Hepatocyte (in vitro differentiated cells): ENCODE results near the gene EID3. TPM values are rescaled to one million over a fixed set of nuclear protein-coding genes. Genes with fewer than 3 reads are reported as not detected.
"Not testable (repeated sequence)": the region's sequence is repeated elsewhere in the genome, so short reads cannot be mapped to it uniquely, and the experiment has no call there.

ENCODE experiments used
- DNase-seq: peaks from one replicate; pipeline ENCODE4 v3.0.0-alpha.2; 2016; ENCODE audit warnings: low spot score
- H2AFZ ChIP-seq: fragments of 200-600 bp; sonication (generic); 2 replicates; pipeline ENCODE4 v1.6.0; 2016; ENCODE audit warnings: antibody characterized with exemption, mild to moderate bottlenecking
- H3K27ac ChIP-seq: fragments of 200-600 bp; sonication (generic); 2 replicates; pipeline ENCODE4 v1.5.1; 2016; ENCODE audit warnings: mild to moderate bottlenecking
- H3K27me3 ChIP-seq: fragments of 200-600 bp; sonication (generic); 2 replicates; pipeline ENCODE4 v1.6.1; 2016
- H3K36me3 ChIP-seq: fragments of 200-600 bp; sonication (generic); replicated peaks from 2 replicates; pipeline ENCODE4 v1.5.1; 2016; ENCODE audit warnings: low read depth; ENCODE audit not compliant: insufficient read depth
- H3K4me1 ChIP-seq: fragments of 200-600 bp; sonication (generic); 2 replicates; pipeline ENCODE4 v1.5.1; 2016; ENCODE audit warnings: mild to moderate bottlenecking, moderate library complexity; ENCODE audit not compliant: insufficient read depth
- H3K4me2 ChIP-seq: fragments of 200-600 bp; sonication (generic); 2 replicates; pipeline ENCODE4 v1.6.0; 2016
- H3K4me3 ChIP-seq: fragments of 200-600 bp; sonication (generic); 2 replicates; pipeline ENCODE4 v1.5.1; 2016; ENCODE audit warnings: mild to moderate bottlenecking
- H3K79me2 ChIP-seq: fragments of 200-600 bp; sonication (generic); 2 replicates; pipeline ENCODE4 v1.6.0; 2017; ENCODE audit warnings: mild to moderate bottlenecking
- H3K9me2 ChIP-seq: fragments of 200-600 bp; sonication (generic); replicated peaks from 2 replicates; pipeline ENCODE4 v1.6.0; 2017; ENCODE audit warnings: mild to moderate bottlenecking; ENCODE audit not compliant: insufficient read depth
- H3K9me3 ChIP-seq: fragments of 200-600 bp; sonication (generic); 2 replicates; pipeline ENCODE4 v1.5.1; 2016; ENCODE audit warnings: low read depth, mild to moderate bottlenecking
- H4K20me1 ChIP-seq: fragments of 200-600 bp; sonication (generic); 2 replicates; pipeline ENCODE4 v1.6.0; 2016; ENCODE audit warnings: mild to moderate bottlenecking; ENCODE audit not compliant: insufficient read depth, poor library complexity, severe bottlenecking
- EZH2 ChIP-seq: fragments of 200-600 bp; sonication (generic); IDR thresholded peaks from 2 replicates; pipeline ENCODE4 v1.6.1; 2016; ENCODE audit warnings: antibody characterized with exemption, mild to moderate bottlenecking, borderline replicate concordance
- EZH2phosphoT487 ChIP-seq: fragments of 200-600 bp; sonication (generic); IDR thresholded peaks from one replicate; pipeline ENCODE4 v1.6.1; 2018; ENCODE audit warnings: antibody characterized with exemption, mild to moderate bottlenecking, low read depth, moderate library complexity; ENCODE audit not compliant: unreplicated experiment, severe bottlenecking
- WGBS: methylation state at CpG from one replicate; pipeline ENCODE4 v1.1.6; 2016; ENCODE audit warnings: low lambda C conversion rate; ENCODE audit errors: missing lambda C conversion rate; 5-methylcytosine and 5-hydroxymethylcytosine counted together
- polyA plus RNA-seq: library from polyadenylated mRNA; unstranded; fragments of >200 nt; fragmentation: Nextera tagmentation; extraction: Ambion mirVana; gene quantifications from 2 replicates; pipeline ENCODE4 v1.2.1, GENCODE V29; 2016
- total RNA-seq: library from RNA; depleted of rRNA; stranded (reverse); fragments of >200 nt; gene quantifications from 2 replicates; pipeline ENCODE4 v1.2.3, GENCODE V29; 2014
- TF ChIP-seq, protein P1 (sequence below): fragments of 200-600 bp; sonication (generic); IDR thresholded peaks from 2 replicates; pipeline ENCODE4 v1.5.1; 2016; ENCODE audit warnings: antibody characterized with exemption, mild to moderate bottlenecking; ENCODE audit not compliant: poor library complexity

EID3 gene
- total and polyA plus RNA-seq, 2 experiments from 2014 or later = 1.7 to 10.1 TPM

GRCh38 chr12:104329707-104330532 is 26.4 kb downstream of the EID3 start:
- Histone ChIP-seq H3K4me3 (no peak overlapping the region), H3K9me3 (no peaks in the 10 kb centered on the region), H4K20me1 (no peaks in the 10 kb centered on the region), H3K4me2 (no peak overlapping the region), H3K9me2 (no peaks in the 10 kb centered on the region), H3K27me3 (no peaks in the 10 kb centered on the region), H3K4me1 (no peaks in the 10 kb centered on the region), H3K36me3 (no peaks in the 10 kb centered on the region), H3K79me2 (no peaks in the 10 kb centered on the region), H2AFZ (no peak overlapping the region), H3K27ac (no peak overlapping the region)
- DNase-seq = no peak
- 85% methylated on average over 5 of the region's 5 CpGs for WGBS
- TF ChIP-seq EZH2phosphoT487 (no peak), EZH2 (no peak)
- TF ChIP-seq, protein P1, sequence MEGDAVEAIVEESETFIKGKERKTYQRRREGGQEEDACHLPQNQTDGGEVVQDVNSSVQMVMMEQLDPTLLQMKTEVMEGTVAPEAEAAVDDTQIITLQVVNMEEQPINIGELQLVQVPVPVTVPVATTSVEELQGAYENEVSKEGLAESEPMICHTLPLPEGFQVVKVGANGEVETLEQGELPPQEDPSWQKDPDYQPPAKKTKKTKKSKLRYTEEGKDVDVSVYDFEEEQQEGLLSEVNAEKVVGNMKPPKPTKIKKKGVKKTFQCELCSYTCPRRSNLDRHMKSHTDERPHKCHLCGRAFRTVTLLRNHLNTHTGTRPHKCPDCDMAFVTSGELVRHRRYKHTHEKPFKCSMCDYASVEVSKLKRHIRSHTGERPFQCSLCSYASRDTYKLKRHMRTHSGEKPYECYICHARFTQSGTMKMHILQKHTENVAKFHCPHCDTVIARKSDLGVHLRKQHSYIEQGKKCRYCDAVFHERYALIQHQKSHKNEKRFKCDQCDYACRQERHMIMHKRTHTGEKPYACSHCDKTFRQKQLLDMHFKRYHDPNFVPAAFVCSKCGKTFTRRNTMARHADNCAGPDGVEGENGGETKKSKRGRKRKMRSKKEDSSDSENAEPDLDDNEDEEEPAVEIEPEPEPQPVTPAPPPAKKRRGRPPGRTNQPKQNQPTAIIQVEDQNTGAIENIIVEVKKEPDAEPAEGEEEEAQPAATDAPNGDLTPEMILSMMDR = no peak

DNA sequence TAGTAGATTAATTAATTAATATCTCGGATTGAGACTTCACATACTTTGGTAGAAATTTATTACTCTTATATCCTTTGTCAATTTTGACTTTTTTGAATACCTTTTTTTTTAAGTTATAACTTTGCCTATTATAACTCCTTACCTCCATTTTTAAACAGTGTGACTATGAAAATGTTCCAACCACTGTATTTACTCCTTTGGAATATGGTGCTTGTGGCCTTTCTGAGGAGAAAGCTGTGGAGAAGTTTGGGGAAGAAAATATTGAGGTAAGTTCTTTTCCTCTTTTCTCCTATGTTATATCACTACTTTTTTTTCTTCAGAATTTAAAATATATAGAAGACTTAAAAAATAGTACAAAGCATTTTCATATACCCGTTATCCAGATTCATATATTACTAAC is 27.8 kb downstream of the EID3 start:
- Histone ChIP-seq H3K27ac (no peak overlapping the region), H3K4me1 (no peaks in the 10 kb centered on the region), H3K4me2 (no peak overlapping the region), H3K36me3 (no peaks in the 10 kb centered on the region), H3K27me3 (no peaks in the 10 kb centered on the region), H3K9me2 (no peaks in the 10 kb centered on the region), H4K20me1 (no peaks in the 10 kb centered on the region), H2AFZ (no peak overlapping the region), H3K9me3 (no peaks in the 10 kb centered on the region), H3K4me3 (no peak overlapping the region), H3K79me2 (no peaks in the 10 kb centered on the region)
- no peak for DNase-seq
- TF ChIP-seq, protein P1 = no peak
- WGBS = 97% methylated on average over 2 of the region's 2 CpGs

DNA sequence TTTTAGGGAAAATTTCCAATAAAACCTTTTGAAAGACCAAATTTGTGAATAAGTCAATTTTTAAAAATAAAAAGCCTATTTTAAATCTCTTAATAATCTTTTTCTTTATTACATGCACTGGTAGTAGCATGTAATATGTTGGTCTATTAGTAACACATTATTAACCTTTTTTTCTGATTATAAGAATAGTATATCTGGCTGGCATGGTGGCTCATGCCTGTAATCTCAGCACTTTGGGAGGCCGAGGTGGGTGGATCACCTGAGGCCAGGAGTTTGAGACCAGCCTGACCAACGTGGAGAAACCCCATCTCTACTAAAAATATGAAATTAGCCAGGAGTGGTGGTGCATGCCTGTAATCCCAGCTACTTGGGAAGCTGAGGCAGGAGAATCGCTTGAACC is 28.7 kb downstream of the EID3 start:
- H3K4me2 ChIP-seq, H3K9me2 ChIP-seq, DNase-seq, H3K9me3 ChIP-seq, H3K27ac ChIP-seq, H4K20me1 ChIP-seq, H3K79me2 ChIP-seq, H3K4me1 ChIP-seq, H3K4me3 ChIP-seq, H3K27me3 ChIP-seq, H3K36me3 ChIP-seq, H2AFZ ChIP-seq: not testable (repeated sequence)
- WGBS = 97% methylated on average over 2 of the region's 3 CpGs

DNA sequence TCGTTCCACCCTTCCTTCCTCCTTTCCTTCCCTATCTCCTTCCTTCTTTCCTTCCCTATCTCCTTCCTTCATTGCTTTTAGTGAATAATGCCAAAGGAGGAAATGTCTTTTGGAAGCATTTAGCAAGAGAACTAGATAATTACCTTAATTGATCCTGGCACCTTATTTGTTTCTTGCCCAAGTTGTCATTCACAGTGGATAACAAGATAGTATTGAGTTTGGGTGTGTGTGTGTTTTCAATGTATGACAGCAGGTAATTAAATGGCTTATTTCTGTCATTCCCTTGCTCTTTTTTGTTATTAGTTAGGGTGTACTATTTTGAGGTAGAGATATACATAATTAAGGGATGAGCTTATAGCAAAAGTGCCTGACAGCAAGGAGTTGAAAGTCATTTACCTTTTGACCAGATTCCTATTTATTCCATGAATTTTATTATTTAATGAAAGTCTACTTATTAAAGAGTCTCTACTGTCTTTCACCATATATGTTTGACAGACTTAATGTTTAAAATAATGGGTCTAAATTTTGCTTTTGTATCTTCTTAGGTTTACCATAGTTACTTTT is 30.2 kb downstream of the EID3 start:
- Histone ChIP-seq H3K4me1 (no peaks in the 10 kb centered on the region), H3K4me2 (no peak overlapping the region), H3K4me3 (no peak overlapping the region), H3K9me3 (no peaks in the 10 kb centered on the region), H3K9me2 (no peaks in the 10 kb centered on the region), H3K79me2 (no peaks in the 10 kb centered on the region), H3K27me3 (no peaks in the 10 kb centered on the region), H4K20me1 (no peaks in the 10 kb centered on the region), H3K27ac (no peak overlapping the region), H2AFZ (no peak overlapping the region), H3K36me3 (no peaks in the 10 kb centered on the region)
- no peak for DNase-seq
- 95% methylated on average over 1 of the region's 1 CpG for WGBS
- TF ChIP-seq EZH2phosphoT487 (no peak), EZH2 (no peak)
- TF ChIP-seq, protein P1 = no peak
